DMS114 treated with DMSO at 0.1 percent for 48 hours (cell line): ENCODE data around the gene NR1H2.

ENCODE experiments used
- DNase-seq: peaks from one replicate; lab custom pipeline; 2025; ENCODE audit not compliant: unreplicated experiment; lab: John Stamatoyannopoulos, UW

The NR1H2 gene

DNA sequence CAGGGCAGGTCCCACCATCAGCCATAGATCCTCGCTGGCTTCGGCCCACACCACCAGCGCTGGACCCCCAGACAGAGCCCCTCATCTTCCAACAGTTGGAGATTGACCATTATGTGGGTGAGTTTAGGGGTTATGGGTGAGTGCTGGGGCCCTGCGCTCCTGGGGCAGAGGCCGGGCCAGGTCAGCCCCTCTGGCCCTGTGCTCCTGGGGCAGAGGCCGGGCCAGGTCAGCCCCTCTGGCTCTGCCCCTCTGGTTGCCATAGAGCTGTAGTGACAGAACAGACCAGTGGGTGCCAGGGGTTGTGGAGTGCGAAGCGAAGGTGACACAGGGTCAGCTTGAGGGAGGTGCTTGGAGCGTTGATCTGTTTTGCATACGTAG, 23.1 kb downstream of the NR1H2 start:
- DNase-seq, result no peak

DNA sequence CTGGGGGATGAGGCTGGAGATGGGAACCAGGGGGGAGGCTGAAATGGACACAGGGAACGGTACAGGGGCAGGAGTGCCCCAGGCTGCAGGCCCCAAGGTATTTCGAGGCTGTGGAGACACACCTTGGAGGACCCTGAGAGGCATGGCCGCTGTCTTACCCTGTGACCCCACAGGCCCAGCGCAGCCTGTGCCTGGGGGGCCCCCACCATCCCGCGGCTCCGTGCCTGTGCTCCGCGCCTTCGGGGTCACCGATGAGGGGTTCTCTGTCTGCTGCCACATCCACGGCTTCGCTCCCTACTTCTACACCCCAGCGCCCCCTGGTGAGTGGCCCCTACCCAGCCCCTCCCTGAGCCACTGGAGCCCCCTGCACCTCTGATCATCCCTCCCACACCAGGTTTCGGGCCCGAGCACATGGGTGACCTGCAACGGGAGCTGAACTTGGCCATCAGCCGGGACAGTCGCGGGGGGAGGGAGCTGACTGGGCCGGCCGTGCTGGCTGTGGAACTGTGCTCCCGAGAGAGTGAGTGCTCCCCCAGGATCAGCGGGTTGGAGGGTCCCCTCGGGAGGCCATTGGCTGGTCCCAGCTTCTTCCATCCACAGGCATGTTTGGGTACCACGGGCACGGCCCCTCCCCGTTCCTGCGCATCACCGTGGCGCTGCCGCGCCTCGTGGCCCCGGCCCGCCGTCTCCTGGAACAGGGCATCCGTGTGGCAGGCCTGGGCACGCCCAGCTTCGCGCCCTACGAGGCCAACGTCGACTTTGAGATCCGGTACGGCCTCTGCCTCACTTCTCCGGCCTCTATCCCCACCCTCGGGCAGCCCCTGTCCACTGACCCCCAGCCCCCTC, 25.6 kb downstream of the NR1H2 start:
- no peak for DNase-seq

DNA sequence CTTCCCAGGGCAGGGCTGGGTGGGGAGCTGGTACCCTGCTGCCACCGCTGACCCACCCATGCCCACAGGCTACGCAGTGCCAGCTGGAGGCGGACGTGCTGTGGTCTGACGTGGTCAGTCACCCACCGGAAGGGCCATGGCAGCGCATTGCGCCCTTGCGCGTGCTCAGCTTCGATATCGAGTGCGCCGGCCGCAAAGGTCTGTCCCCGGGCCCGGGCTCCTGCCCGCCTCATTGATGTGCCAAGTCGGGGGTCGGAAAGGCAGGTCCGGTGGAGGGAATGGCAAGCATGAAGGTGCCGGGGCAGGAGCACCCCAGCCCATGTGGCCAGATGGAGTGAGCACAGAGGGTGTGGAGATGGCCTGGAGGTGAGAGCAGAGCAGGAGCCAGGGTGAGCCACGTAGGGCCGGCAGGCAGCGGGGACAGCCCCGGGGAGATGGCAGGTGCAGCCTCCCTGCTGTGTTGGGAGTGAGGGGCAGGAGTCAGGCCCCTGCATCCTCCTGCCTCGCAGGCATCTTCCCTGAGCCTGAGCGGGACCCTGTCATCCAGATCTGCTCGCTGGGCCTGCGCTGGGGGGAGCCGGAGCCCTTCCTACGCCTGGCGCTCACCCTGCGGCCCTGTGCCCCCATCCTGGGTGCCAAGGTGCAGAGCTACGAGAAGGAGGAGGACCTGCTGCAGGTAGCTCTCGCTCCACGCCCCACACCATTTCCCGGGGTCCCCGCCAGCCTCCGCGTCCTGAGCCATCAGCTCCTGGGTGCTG, 26.5 kb downstream of the NR1H2 start:
- DNase-seq, result no peak

DNA sequence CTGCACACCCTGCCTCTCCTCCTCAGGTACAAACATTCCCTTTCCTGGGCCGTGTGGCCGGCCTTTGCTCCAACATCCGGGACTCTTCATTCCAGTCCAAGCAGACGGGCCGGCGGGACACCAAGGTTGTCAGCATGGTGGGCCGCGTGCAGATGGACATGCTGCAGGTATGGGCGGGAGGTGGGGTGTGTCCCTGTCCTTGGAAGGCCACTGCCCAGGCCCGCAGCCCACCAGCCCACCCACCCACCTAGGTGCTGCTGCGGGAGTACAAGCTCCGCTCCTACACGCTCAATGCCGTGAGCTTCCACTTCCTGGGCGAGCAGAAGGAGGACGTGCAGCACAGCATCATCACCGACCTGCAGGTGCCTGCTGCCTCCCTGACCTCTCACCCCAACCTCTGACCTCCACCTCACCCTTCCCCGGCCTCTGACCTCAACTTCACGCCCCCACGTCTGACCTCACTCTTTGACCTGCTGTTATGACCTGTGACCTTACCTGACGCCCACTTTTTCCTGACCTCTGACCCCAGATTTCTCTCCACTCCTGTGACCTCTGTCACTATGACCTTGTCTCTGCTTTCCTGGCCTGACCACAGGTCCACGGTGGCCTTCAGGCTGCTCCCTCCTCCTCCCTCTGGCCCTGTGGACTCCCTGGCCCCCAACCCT, 30.0 kb downstream of the NR1H2 start:
- DNase-seq, result no peak

DNA sequence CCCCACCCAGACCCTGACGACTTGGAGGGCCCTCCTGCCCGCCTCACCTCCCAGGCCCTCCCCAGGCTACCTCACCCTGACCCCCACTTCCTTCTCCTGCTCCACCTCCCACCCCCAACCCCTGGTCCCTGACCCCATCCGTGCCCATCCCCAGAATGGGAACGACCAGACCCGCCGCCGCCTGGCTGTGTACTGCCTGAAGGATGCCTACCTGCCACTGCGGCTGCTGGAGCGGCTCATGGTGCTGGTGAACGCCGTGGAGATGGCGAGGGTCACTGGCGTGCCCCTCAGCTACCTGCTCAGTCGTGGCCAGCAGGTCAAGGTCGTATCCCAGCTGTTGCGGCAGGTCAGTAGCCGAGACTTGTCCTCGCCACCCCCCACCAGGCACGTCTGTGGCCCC, 30.6 kb downstream of the NR1H2 start:
- DNase-seq, result no peak

DNA sequence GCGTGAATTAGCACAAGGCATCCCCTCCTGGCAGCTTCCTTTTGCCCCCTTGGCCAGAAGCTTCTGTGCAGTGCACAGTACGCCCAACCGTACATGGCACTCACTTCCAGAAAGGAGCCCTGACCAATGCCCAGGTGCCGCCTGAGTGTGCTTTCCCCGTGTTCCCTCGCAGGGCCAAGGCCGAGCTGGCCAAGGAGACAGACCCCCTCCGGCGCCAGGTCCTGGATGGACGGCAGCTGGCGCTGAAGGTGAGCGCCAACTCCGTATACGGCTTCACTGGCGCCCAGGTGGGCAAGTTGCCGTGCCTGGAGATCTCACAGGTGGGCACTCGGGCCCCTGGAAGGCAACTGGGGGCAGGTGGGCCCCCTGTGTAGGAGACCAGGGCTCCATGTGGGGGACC, 33.1 kb downstream of the NR1H2 start:
- no peak for DNase-seq

DNA sequence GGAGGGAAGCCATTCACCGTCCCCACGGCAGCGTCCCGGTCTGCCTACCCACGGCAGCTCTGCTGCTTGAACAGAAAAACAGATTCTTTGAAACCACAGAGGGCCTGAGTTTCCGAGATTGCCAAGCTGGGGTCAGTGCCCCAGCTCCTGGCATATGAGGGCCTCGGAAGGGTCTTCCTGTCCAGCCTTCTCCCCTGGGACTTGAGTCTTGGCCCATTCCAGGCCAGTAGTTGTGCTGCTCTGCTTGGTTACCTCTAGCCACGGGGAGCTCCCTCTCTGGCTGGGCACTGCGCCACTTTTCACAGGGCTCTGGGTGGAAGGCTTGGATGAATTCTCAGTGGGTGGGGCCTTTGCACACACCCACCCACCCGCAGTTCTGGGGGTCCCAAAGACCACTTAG, 33.9 kb downstream of the NR1H2 start:
- no peak for DNase-seq

DNA sequence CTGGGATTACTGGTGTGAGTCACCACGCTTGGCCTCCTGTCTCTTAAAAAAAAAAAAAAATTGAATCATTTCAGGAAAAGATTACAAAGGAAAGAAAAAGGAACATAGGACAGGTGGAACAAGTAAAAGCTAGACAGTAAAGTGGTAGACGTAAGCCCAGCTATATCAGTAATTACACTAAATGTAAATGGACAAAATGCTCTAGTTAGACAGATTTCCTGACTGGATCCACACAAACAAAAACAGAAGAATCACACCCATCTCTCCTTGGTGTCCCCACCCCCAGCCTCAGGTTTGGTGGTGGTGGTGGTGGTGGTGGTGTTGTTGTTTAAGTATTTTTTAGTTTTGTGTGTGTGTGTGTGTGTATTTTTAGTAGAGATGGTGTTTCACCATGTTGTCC, 36.2 kb downstream of the NR1H2 start:
- no peak for DNase-seq

DNA sequence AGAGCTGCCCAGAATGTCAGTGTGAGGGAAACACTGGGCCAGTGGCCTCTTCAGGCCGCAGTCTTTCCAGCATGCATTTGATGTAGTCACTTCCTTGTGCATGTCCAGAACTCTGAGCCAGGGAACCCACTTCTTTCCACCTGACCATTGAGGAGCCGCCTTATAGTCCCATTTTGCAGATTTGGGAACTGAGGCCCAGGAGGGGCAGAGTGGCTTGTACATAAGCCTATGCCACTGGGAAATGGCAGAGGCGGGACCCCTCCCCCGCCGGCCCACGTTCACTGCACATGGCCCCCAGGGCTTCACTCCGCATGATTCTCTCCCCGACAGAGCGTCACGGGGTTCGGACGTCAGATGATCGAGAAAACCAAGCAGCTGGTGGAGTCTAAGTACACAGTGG, 36.8 kb downstream of the NR1H2 start:
- DNase-seq, result no peak

DNA sequence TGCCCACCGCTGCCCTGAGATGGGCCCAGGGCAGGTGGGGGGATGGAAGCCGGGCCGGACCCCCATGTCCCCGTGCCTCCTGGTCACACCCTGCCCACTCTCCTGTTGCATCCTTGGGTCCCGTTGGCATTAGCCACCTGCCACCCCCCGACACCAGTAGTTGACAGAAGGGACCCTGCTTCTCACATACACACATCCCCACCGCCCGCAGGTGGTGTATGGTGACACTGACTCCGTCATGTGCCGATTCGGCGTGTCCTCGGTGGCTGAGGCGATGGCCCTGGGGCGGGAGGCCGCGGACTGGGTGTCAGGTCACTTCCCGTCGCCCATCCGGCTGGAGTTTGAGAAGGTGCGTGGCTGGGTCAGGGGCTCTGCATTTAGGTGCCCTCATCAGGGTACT, 37.3 kb downstream of the NR1H2 start:
- DNase-seq, result no peak

DNA sequence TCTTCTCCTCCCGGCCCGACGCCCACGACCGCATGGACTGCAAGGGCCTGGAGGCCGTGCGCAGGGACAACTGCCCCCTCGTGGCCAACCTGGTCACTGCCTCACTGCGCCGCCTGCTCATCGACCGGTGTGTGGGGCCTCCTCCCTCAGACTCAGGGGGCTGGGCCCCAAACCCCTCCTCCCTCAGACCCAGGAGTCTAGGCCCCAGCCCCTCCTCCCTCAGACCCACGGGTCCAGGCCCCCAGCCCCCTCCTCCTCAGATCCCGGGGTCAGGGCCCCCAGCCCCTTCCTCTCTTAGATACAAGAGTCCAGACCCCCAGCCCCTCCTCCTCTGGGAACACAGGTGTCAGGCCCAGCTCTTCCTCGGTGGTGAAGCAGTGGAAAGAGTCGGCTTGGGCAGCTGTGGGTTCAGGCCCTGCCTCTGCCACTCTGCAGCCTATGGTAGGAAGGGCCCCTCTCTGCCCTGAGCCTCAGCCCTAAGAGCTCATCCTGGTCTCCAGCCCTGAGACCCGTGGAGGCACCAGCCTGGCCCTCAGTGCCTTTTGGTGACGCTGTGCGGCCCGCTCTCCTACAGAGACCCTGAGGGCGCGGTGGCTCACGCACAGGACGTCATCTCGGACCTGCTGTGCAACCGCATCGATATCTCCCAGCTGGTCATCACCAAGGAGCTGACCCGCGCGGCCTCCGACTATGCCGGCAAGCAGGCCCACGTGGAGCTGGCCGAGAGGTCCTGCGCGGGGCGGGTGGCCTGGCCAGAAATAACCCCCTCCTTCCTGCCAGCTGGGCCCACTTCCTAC, 38.8 kb downstream of the NR1H2 start:
- DNase-seq, result no peak

DNA sequence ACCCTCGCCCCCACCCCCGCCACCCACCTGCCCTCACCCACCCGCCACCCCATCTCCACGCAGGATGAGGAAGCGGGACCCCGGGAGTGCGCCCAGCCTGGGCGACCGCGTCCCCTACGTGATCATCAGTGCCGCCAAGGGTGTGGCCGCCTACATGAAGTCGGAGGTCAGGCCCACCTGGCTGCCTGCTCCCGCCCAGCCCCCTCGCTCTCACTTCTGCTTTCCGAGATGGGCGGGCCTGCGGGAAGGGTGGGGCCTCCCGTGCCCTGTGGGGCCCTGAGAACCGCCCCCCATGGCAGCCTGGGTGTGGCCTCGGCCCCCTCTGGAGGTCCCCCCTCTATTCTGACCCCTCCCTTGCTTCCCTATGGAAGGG, 39.4 kb downstream of the NR1H2 start:
- no peak for DNase-seq

DNA sequence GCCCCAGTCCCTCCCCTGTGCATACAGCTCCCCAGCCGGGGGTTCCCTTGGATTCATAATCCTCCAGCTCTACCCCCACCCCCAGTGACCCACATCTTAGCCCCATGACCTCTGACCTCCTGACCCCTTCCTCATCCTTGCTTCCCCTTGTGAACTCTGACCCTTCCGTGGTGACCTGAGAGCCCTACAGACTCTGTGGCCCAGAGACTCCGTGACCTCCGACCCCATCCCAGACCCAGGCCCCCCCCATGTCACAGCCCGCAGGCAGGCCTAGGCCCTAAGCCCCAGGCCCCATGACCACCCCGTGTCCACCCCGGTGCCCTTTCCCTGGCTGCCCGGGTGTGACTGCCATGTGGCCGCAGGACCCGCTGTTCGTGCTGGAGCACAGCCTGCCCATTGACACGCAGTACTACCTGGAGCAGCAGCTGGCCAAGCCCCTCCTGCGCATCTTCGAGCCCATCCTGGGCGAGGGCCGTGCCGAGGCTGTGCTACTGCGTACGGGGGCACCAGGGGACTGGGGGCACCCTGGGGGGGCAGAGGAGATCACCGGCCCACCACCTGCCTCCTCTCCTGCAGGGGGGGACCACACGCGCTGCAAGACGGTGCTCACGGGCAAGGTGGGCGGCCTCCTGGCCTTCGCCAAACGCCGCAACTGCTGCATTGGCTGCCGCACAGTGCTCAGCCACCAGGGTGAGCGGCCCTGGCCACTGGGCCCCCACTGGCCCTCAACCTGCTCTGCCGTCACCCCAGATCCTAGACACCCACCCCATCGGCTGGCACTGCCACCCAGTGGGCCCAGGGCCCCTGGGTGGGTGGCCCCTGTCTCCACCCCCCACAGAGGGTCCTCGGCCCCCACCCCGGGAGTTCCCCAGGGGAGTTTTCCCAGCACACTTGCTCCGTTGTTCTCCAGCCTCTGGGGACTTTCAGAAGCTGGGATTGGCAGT, 40.0 kb downstream of the NR1H2 start:
- DNase-seq, result no peak

DNA sequence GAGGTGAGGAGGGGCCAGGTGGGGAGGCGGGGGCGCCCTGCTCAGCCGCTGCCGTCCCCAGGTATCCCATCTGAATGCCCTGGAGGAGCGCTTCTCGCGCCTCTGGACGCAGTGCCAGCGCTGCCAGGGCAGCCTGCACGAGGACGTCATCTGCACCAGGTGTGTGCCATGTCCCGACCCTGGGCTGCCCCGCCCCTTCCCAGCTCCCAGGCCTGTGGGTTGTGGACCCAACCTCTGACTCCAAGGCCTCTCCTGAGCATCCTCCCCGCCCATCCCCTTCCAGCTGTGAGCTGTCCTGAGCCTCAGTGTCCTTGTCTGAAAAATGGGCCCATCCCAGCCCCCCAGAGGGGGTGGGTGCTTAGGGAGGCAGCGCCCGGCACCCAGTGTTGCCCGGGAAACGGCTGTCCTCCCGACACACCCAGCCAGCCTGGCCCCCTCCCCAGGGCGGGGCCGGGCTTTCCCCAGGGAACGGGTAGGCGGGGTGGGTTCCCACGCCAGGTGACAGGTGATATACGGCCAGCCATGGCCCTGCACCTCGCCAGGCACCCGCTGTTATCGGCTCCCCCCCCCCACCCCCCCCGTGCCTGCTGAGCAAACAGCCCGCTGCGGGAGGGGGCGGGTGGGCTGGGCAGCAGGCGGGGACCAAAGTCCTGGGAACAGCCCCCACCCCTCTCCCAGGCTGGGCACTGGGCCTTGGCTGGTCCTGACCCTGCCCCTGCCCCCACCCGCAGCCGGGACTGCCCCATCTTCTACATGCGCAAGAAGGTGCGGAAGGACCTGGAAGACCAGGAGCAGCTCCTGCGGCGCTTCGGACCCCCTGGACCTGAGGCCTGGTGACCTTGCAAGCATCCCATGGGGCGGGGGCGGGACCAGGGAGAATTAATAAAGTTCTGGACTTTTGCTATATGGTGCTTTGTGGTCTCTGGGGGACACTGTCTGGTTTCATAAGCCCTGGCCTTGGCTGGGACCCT, 41.1 kb downstream of the NR1H2 start:
- no peak for DNase-seq

DNA sequence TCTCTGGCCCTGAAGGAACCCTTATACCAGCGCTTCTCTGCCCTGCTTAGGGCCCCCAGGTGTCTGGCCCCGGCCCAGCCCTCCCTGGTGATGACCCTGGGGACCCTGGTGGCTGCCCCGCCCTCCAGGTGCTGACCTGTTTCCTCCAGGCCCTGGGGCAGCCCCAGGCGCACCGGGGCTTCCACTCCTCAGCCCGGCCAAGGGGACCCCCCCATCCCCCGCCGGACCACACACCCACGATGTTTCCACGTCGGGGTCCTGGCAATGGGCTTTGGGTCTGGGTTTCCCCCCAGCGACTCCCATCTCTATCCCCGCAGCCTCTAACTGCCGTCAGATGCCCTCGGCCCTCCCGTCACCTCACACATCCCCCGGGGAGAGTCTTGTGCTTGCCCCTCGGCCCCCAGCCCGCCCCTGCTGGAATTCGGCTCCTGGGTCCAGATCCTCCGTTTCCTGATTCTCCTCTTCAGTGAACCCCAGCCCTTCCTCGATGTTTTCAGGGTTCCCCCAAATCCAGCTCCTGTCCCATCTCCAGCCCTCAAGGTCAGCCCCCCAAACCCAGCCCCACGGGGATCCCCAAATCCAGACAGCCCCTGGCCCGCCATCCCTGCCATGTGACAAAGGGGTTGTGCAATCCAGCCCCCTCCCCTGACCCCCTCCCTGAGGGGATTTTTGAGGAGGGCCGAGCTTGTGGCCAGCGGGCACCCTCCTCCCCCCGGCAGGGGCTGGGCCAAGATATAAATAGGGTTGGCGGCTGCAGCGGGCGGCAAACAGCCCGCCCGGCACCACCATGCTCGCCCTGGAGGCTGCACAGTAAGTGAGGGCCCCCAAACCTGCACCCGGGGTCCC, 42.1 kb downstream of the NR1H2 start, which contains the start of gene SPIB:
Gene SPIB, plus strand, starts transcription at position 763 of the 846 bp plus-strand sequence. Its CDS starts 25 bp downstream, at position 788.
- no peak for DNase-seq

DNA sequence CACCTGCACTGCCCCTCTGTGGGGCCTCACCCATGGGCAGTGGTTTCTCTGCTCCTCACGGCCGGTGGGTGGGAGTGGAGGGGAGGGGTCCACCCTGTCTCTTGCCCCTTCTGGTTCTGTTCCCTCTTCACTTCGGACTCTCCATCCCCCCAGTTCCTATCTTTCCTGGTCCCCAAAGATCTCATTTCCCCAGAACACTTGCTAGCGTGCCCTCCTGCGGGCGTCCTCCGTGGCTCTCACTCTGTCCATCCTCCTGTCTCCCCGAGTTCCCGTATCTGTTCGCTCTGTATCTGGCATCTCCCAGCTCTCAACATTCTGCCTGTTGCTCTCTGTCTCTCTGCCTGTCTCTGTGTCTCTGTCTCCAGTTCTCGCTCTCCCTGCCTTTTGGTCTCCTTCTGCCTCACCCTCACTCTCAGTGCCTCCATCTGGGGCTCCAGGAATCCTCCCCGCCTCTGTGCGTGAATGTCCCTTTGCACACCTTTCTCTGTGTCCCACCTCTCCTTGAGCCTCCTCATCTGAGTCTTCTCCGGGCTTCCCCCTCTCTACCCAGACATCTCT, 42.8 kb downstream of the NR1H2 start:
- DNase-seq, result no peak

DNA sequence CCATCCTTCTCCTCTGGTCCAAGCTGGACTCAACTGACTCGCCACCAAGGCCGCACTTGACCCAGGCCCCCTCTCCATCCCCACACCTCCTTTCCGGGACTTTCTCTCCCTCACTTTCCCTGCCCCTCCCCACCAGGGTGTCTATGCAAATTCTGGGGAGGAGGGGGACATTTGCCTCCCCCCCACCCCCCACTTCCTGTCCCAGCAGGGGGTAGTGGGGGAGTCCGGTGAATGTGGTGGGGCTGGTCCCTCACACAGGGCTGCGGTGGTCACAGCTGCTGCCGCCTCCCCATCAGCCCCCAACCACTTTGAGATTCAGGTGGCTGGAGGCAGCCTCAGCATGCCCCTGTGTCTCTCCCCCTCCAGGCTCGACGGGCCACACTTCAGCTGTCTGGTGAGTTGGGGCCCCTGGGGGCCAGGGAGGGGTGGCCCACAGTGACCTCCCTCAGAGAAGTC, 43.4 kb downstream of the NR1H2 start:
- DNase-seq, result no peak

DNA sequence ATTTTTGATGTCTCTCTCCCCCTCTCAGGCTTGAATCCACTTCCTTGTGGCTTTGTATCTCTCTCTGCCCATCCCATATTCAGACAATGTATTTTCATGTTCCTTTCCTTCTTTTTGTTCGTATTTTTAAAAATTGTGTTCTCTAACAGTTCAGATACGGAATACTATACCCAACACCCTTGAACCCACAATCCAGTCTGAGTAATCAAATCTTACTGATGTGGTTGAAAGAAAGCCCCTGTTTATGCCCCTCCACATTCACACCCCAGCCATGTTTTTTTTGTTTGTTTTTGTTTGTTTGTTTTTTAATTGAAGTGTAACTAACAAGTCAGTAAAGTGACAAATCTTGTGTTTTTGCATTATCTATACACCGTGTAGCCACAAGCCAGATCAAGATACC, 43.9 kb downstream of the NR1H2 start:
- DNase-seq, result no peak
